Esophagus squamous epithelium (tissue), 5 donors: ENCODE data around the gene CD8B2. TPM values are rescaled to one million over a fixed set of nuclear protein-coding genes. Genes with fewer than 3 reads are reported as not detected.
A peak's percentile ranks its signal among the peaks of the same experiment; 100 is the strongest.
"Not testable (repeated sequence)": the region's sequence is repeated elsewhere in the genome, so short reads cannot be mapped to it uniquely, and the experiment has no call there.

Experiments
- DNase-seq: peaks from one replicate; lab custom pipeline; 2025; lab: John Stamatoyannopoulos, UW
- H3K27ac ChIP-seq, 4 donors: fragments of 200-600 bp; sonication (generic); one replicate each; pipeline ENCODE4 v1.5.1; 2016 to 2019; ENCODE audit warnings: mild to moderate bottlenecking in 1 of 4
- H3K27me3 ChIP-seq, 4 donors: fragments of 200-600 bp; sonication (generic); 1 replicate in 3 of 4; 2 replicates in 1 of 4; pipeline versions ENCODE4 v1.5.1 to v1.6.0; 2017 to 2021; ENCODE audit warnings: antibody characterized with exemption in 1 of 4
- H3K36me3 ChIP-seq, 3 donors: fragments of 200-600 bp; sonication (generic); one replicate each; pipeline ENCODE4 v1.5.1; 2016 to 2019
- H3K4me1 ChIP-seq, 3 donors: fragments of 200-600 bp; sonication (generic); one replicate each; pipeline ENCODE4 v1.5.1; 2017 to 2019
- H3K4me3 ChIP-seq, 4 donors: fragments of 200-600 bp; sonication (generic); 1 replicate in 3 of 4; 2 replicates in 1 of 4; pipeline ENCODE4 v1.5.1; 2016 to 2019; ENCODE audit warnings: mild to moderate bottlenecking in 2 of 4, moderate library complexity in 1 of 4
- H3K9me3 ChIP-seq, 3 donors: fragments of 200-600 bp; sonication (generic); one replicate each; pipeline ENCODE4 v1.5.1; 2016 to 2019
- WGBS, 2 donors: methylation state at CpG; one replicate each; pipeline ENCODE4 v1.1.5; 2018; 5-methylcytosine and 5-hydroxymethylcytosine counted together
- intact Hi-C: fragments of 100-400 bp; cut with DNase I; formaldehyde crosslinking; loops from one replicate; pipeline ENCODE4 v1.15.0; 2022
- total RNA-seq, 4 donors: library from RNA; depleted of rRNA; stranded (reverse); fragments of >200 nt; gene quantifications; one replicate each; pipeline ENCODE4 v1.1.0, GENCODE V29; 2016
- TF ChIP-seq, protein P1 (sequence below), 6 experiments: fragments of 450-650 bp in 4 of 6; fragments of 200-600 bp in 2 of 6; sonication (generic) in 2 of 6; IDR thresholded peaks; one replicate each; pipeline ENCODE4 v1.5.1; 2016 to 2019; ENCODE audit warnings: antibody characterized with exemption in 6 of 6, mild to moderate bottlenecking in 4 of 6, moderate library complexity in 4 of 6
- donor health status: DM: yes; HTN: yes; CAD: no.

The CD8B2 gene
- under 1 TPM in 2 of 4 donors, not detected in 2; 0.19 to 0.23 TPM for total RNA-seq

- H3K36me3 ChIP-seq, H3K4me1 ChIP-seq, H3K27ac ChIP-seq, DNase-seq, H3K9me3 ChIP-seq, intact Hi-C loops: not testable (repeated sequence)
- H3K27me3 ChIP-seq = peaks cover 0 to 18% (median 0%) of the 10 kb centered on the region in 4 donors
- WGBS, 2 donors = no CpG with 5 or more reads among the region's 39 CpGs
- H3K4me3 ChIP-seq = peak within 1 kb of the TSS in 2 of 4 donors; percentile 22 to 42
Observed at GRCh38 chr2:106486551-106487385, at the start of gene CD8B2. Gene CD8B2 (plus strand): TSS chr2:106487364. CDS start chr2:106487427, 63 bp downstream.

GRCh38 chr2:106461882-106462281 is 25.3 kb upstream of the CD8B2 start:
- H3K27ac ChIP-seq, DNase-seq, H3K4me1 ChIP-seq, H3K36me3 ChIP-seq, H3K9me3 ChIP-seq, intact Hi-C loops, H3K4me3 ChIP-seq, H3K27me3 ChIP-seq: not testable (repeated sequence)
- TF ChIP-seq, protein P1, sequence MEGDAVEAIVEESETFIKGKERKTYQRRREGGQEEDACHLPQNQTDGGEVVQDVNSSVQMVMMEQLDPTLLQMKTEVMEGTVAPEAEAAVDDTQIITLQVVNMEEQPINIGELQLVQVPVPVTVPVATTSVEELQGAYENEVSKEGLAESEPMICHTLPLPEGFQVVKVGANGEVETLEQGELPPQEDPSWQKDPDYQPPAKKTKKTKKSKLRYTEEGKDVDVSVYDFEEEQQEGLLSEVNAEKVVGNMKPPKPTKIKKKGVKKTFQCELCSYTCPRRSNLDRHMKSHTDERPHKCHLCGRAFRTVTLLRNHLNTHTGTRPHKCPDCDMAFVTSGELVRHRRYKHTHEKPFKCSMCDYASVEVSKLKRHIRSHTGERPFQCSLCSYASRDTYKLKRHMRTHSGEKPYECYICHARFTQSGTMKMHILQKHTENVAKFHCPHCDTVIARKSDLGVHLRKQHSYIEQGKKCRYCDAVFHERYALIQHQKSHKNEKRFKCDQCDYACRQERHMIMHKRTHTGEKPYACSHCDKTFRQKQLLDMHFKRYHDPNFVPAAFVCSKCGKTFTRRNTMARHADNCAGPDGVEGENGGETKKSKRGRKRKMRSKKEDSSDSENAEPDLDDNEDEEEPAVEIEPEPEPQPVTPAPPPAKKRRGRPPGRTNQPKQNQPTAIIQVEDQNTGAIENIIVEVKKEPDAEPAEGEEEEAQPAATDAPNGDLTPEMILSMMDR (IDR thresholded peaks at IDR 0.05) = peak in 3 of 6 experiments; percentile 18 to 43 (median 35)
- WGBS, 2 donors = 51 to 74% methylated on average over 3 to 9 of the region's 10 CpGs

DNA sequence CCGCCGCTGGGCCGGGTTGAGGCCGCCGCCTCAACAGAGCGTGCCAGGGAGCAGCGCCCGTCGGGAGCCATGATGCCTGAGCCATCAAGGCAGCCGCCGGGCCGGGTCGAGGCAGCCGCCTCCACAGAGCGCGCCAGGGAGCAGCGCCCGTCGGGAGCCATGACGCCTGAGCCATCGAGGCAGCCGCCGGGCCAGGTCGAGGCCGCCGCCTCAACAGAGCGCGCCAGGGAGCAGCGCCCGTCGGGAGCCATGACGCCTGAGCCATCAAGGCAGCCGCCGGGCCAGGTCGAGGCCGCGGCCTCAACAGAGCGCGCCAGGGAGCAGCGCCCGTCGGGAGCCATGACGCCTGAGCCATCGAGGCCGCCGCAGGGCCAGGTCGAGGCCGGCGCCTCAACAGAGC is 19.6 kb upstream of the CD8B2 start:
- H3K36me3 ChIP-seq, H3K4me1 ChIP-seq, H3K27me3 ChIP-seq, H3K27ac ChIP-seq, DNase-seq, intact Hi-C loops, H3K4me3 ChIP-seq, H3K9me3 ChIP-seq: not testable (repeated sequence)
- WGBS, 2 donors = 81 to 100% methylated on average over 1 to 3 of the region's 49 CpGs

- H3K4me1 ChIP-seq, H3K4me3 ChIP-seq, H3K27ac ChIP-seq, DNase-seq, H3K36me3 ChIP-seq, intact Hi-C loops, H3K9me3 ChIP-seq, H3K27me3 ChIP-seq: not testable (repeated sequence)
- 88% methylated on average over 5 of the region's 45 CpGs; no CpG with 5 or more reads in 1 of the 2 donors for WGBS, 2 donors
Observed at GRCh38 chr2:106468107-106468506, 19.1 kb upstream of the CD8B2 start, which contains the start of gene RGPD3. Gene RGPD3 (minus strand): TSS chr2:106468413. CDS start chr2:106468288, 125 bp downstream.

GRCh38 chr2:106470658-106471057 is 16.5 kb upstream of the CD8B2 start:
- intact Hi-C loops, DNase-seq, H3K36me3 ChIP-seq, H3K27me3 ChIP-seq, H3K4me1 ChIP-seq, H3K9me3 ChIP-seq, H3K27ac ChIP-seq, H3K4me3 ChIP-seq: not testable (repeated sequence)
- WGBS, 2 donors = 0% methylated on average over 2 to 4 of the region's 4 CpGs
- TF ChIP-seq, protein P1 (IDR thresholded peaks at IDR 0.05) = peak in 3 of 6 experiments; percentile 4 to 36 (median 11)

GRCh38 chr2:106477647-106478046 is 9.5 kb upstream of the CD8B2 start:
- H3K4me1 ChIP-seq, intact Hi-C loops, H3K27me3 ChIP-seq, H3K9me3 ChIP-seq, H3K4me3 ChIP-seq, H3K36me3 ChIP-seq, H3K27ac ChIP-seq, DNase-seq: not testable (repeated sequence)
- 78 to 92% methylated on average over 1 of the region's 4 CpGs for WGBS, 2 donors

DNA sequence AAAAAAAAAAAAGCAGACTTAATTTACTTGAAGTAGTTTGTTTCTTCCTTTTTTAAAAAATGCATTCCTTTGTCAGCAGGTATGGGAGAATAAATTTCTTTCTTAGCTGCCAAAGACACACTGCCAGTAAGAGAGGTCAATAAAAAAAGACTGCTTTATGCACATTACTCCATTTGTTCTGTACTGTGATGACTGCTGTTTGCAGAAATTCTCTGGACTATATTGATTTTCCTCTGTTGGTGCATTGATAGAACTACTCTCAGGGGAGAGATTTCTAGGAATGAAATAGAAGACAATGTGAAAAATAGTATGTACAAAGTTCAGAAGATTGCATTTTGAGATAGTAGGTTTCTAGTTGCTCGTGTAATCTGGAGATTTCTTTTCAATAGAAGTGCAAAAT is 7.6 kb upstream of the CD8B2 start:
- H3K36me3 ChIP-seq, H3K27ac ChIP-seq, H3K4me1 ChIP-seq, H3K27me3 ChIP-seq, DNase-seq, H3K4me3 ChIP-seq, H3K9me3 ChIP-seq, intact Hi-C loops: not testable (repeated sequence)
- no CpG with 5 or more reads among the region's 1 CpG for WGBS, 2 donors

DNA sequence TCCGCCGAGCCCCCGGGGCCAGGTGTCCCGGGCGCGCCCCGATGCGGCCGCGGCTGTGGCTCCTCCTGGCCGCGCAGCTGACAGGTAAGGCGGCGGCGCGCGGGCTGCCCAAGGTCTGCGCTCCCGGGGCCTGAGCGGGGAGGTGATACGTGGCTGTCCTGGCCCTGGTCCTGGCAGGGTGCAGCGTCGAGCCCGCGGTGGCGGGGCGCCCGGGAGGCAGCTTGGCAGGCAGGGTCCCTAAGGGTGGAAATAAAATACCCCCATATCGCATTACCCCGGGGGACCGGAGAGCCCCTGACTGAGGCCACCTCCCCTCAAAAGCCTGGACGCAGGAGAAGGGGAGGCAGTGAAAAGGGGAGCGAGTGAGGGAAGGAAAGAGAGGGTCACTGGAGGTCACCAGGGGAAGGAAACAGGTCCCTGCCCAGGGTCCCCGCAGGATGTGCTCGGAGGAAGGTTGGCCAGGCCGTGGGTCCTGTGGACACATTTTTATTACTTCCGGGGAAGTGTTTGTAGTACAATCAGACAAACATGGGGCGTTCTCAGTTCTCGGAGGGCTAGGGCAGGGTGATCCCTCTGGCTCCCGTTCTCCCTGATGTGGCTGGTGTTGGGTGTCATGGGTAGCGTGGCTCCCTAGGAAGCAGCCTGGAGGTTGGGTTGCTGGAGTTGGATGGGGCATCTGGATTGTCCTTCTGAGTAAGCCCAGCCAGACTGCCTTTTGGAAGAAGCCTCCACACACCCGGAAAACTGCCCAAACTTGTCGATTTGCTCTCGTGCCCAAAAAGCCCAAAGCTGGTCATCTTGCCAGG is 425 bp downstream of the CD8B2 start:
- DNase-seq, H3K9me3 ChIP-seq, H3K27ac ChIP-seq, H3K36me3 ChIP-seq, H3K4me1 ChIP-seq, intact Hi-C loops: not testable (repeated sequence)
- peaks cover 0 to 18% (median 0%) of the 10 kb centered on the region in 4 donors for H3K27me3 ChIP-seq
- H3K4me3 ChIP-seq = peak overlapping the region in 2 of 4 donors; percentile 22 to 42
- WGBS, 2 donors = 31 to 74% methylated on average over 6 to 8 of the region's 44 CpGs

GRCh38 chr2:106489701-106490100 is 2.5 kb downstream of the CD8B2 start:
- intact Hi-C loops, DNase-seq, H3K9me3 ChIP-seq, H3K4me3 ChIP-seq, H3K27ac ChIP-seq, H3K4me1 ChIP-seq, H3K36me3 ChIP-seq: not testable (repeated sequence)
- H3K27me3 ChIP-seq = peaks cover 0 to 18% (median 0%) of the 10 kb centered on the region in 4 donors
- WGBS, 2 donors = 61 to 62% methylated on average over 4 to 6 of the region's 6 CpGs

GRCh38 chr2:106492399-106492798 is 5.2 kb downstream of the CD8B2 start:
- H3K27me3 ChIP-seq, H3K36me3 ChIP-seq, H3K4me1 ChIP-seq, H3K9me3 ChIP-seq, intact Hi-C loops, DNase-seq, H3K4me3 ChIP-seq, H3K27ac ChIP-seq: not testable (repeated sequence)
- 65 to 94% methylated on average over 4 of the region's 6 CpGs for WGBS, 2 donors
